H1 (cell line): ENCODE measurements around the gene HP1BP3. TPM values are rescaled to one million over a fixed set of nuclear protein-coding genes. Genes with fewer than 3 reads are reported as not detected.

ENCODE experiments used
- CTCF ChIA-PET: fragments of 300-600 bp; sonication (Branson Sonifier 250); formaldehyde crosslinking; loops from one replicate; lab custom pipeline; 2021; ENCODE audit not compliant: partially characterized antibody; lab: Charles Lee
- POLR2A ChIA-PET: fragments of 300-600 bp; sonication (Branson Sonifier 250); formaldehyde crosslinking; loops from one replicate; lab custom pipeline; 2021; ENCODE audit warnings: inconsistent platforms; ENCODE audit not compliant: partially characterized antibody; lab: Charles Lee
- DNase-seq, 2 experiments: peaks; one replicate each; pipeline versions ENCODE4 v3.0.0 to v3.0.0-alpha.2; 2010 to 2022; ENCODE audit warnings: low spot score in 2 of 2, low read depth in 1 of 2, mixed read lengths in 1 of 2
- FAIRE-seq: peaks from 2 replicates; lab custom pipeline; 2011; peaks lifted over from hg19 to GRCh38; lab: Jason Lieb, UNC
- H2AFZ ChIP-seq: 2 replicates; pipeline ENCODE4 v1.8.1; 2012; ENCODE audit warnings: low read length, inconsistent platforms
- H2AK5ac ChIP-seq: 2 replicates; pipeline ENCODE4 v1.6.1; 2013; ENCODE audit warnings: low read depth, low read length
- H2BK120ac ChIP-seq: replicated peaks from 2 replicates; pipeline ENCODE3; 2013; ENCODE audit warnings: low read depth, low read length, inconsistent platforms
- H2BK12ac ChIP-seq: 2 replicates; pipeline ENCODE4 v1.6.1; 2013; ENCODE audit warnings: low read depth, low read length
- H2BK15ac ChIP-seq: 2 replicates; pipeline ENCODE4 v1.6.1; 2013; ENCODE audit warnings: low read length
- H2BK20ac ChIP-seq: 2 replicates; pipeline ENCODE4 v1.6.1; 2013; ENCODE audit warnings: low read length
- H2BK5ac ChIP-seq: 2 replicates; pipeline ENCODE4 v1.6.1; 2013; ENCODE audit warnings: low read depth, low read length
- H3K14ac ChIP-seq: 2 replicates; pipeline ENCODE4 v1.6.1; 2013; ENCODE audit warnings: inconsistent platforms; ENCODE audit not compliant: insufficient read length
- H3K18ac ChIP-seq: 2 replicates; pipeline ENCODE4 v1.6.1; 2013; ENCODE audit warnings: low read length; ENCODE audit errors: extremely low read depth
- H3K23ac ChIP-seq: 2 replicates; pipeline ENCODE4 v1.6.1; 2013; ENCODE audit warnings: inconsistent platforms; ENCODE audit not compliant: insufficient read length
- H3K23me2 ChIP-seq: 2 replicates; pipeline ENCODE4 v1.6.1; 2013; ENCODE audit warnings: low read depth, low read length
- H3K27ac ChIP-seq: 2 replicates; pipeline ENCODE4 v1.6.1; 2011; ENCODE audit warnings: low read depth, low read length, inconsistent platforms
- H3K27me3 ChIP-seq, 4 experiments: replicated peaks in 1 of 4; 1 replicate in 1 of 4; 2 replicates in 3 of 4; pipeline versions ENCODE4 v1.6.1 to v1.8.1; 2011 to 2013; ENCODE audit warnings: low read length in 3 of 4, mild to moderate bottlenecking in 3 of 4, inconsistent platforms in 2 of 4, mixed read lengths in 2 of 4, moderate library complexity in 1 of 4; ENCODE audit not compliant: control insufficient read depth in 3 of 4, insufficient read depth in 3 of 4; ENCODE audit errors: extremely low read depth in 1 of 4
- H3K36me3 ChIP-seq, 4 experiments: 2 replicates each; pipeline versions ENCODE4 v1.6.1 to v1.8.1; 2011 to 2013; ENCODE audit warnings: mild to moderate bottlenecking in 4 of 4, low read length in 3 of 4, moderate library complexity in 2 of 4, control low read depth in 1 of 4, inconsistent platforms in 1 of 4; ENCODE audit not compliant: insufficient read depth in 4 of 4, control insufficient read depth in 2 of 4
- H3K4ac ChIP-seq: replicated peaks from 2 replicates; pipeline ENCODE3; 2013; ENCODE audit warnings: low read length, low read depth, mixed read lengths, inconsistent platforms; ENCODE audit not compliant: insufficient read length
- H3K4me1 ChIP-seq, 4 experiments: replicated peaks in 1 of 4; 1 replicate in 1 of 4; 2 replicates in 3 of 4; pipeline versions ENCODE4 v1.6.1 to v1.8.1; 2011 to 2013; ENCODE audit warnings: low read length in 3 of 4, inconsistent platforms in 2 of 4, mixed read lengths in 1 of 4; ENCODE audit not compliant: insufficient read depth in 4 of 4, control insufficient read depth in 3 of 4
- H3K4me2 ChIP-seq, 2 experiments: 2 replicates each; pipeline versions ENCODE4 v1.6.1 to v1.8.1; 2011 to 2013; ENCODE audit warnings: low read depth in 2 of 2, low read length in 2 of 2, control low read depth in 1 of 2, inconsistent platforms in 1 of 2, mild to moderate bottlenecking in 1 of 2; ENCODE audit not compliant: insufficient read depth in 1 of 2
- H3K4me3 ChIP-seq, 4 experiments: fragments of 200-600, 300-600 bp in 1 of 4; sonication (generic), shearing (Covaris generic), sonication (Bioruptor Twin) in 1 of 4; 2 replicates each; pipeline versions ENCODE4 v1.5.1 to v1.8.1; 2011 to 2016; ENCODE audit warnings: low read length in 4 of 4, low read depth in 3 of 4, control low read depth in 2 of 4, inconsistent platforms in 2 of 4, mild to moderate bottlenecking in 2 of 4, mixed read lengths in 1 of 4, moderate library complexity in 1 of 4; ENCODE audit not compliant: insufficient read depth in 2 of 4; ENCODE audit errors: extremely low read depth in 1 of 4
- H3K56ac ChIP-seq: replicated peaks from 2 replicates; pipeline ENCODE3; 2013; ENCODE audit warnings: low read depth, mild to moderate bottlenecking, mixed read lengths, low read length, inconsistent platforms; ENCODE audit not compliant: insufficient read length
- H3K79me1 ChIP-seq: 2 replicates; pipeline ENCODE4 v1.6.1; 2013; ENCODE audit warnings: low read depth, low read length, control low read depth
- H3K79me2 ChIP-seq, 2 experiments: 2 replicates each; pipeline versions ENCODE4 v1.6.1 to v1.8.1; 2012 to 2013; ENCODE audit warnings: low read length in 2 of 2, mild to moderate bottlenecking in 2 of 2, inconsistent platforms in 1 of 2; ENCODE audit not compliant: insufficient read depth in 2 of 2, control insufficient read depth in 1 of 2
- H3K9ac ChIP-seq, 4 experiments: replicated peaks in 1 of 4; 1 replicate in 1 of 4; 2 replicates in 3 of 4; pipeline versions ENCODE4 v1.6.1 to v1.8.1; 2011 to 2013; ENCODE audit warnings: low read depth in 3 of 4, low read length in 3 of 4, control low read depth in 2 of 4, mild to moderate bottlenecking in 2 of 4, moderate library complexity in 2 of 4, inconsistent platforms in 1 of 4; ENCODE audit errors: extremely low read depth in 1 of 4
- H3K9me3 ChIP-seq, 2 experiments: 2 replicates each; pipeline versions ENCODE4 v1.6.1 to v1.8.1; 2012 to 2013; ENCODE audit warnings: mild to moderate bottlenecking in 2 of 2, moderate library complexity in 2 of 2, control low read depth in 1 of 2, inconsistent platforms in 1 of 2, low read depth in 1 of 2, low read length in 1 of 2, mixed read lengths in 1 of 2; ENCODE audit not compliant: insufficient read depth in 2 of 2
- H4K20me1 ChIP-seq, 2 experiments: replicated peaks in 1 of 2; 2 replicates each; pipeline versions ENCODE3 to v1.8.1; 2011 to 2013; ENCODE audit warnings: inconsistent platforms in 2 of 2, low read length in 2 of 2, mild to moderate bottlenecking in 1 of 2; ENCODE audit not compliant: insufficient read depth in 2 of 2, control insufficient read depth in 1 of 2
- H4K5ac ChIP-seq: 2 replicates; pipeline ENCODE4 v1.6.1; 2013; ENCODE audit warnings: low read length, low read depth, mixed read lengths, inconsistent platforms; ENCODE audit not compliant: insufficient read length
- H4K8ac ChIP-seq: 2 replicates; pipeline ENCODE4 v1.8.0; 2013; ENCODE audit warnings: mild to moderate bottlenecking, moderate library complexity, low read length, inconsistent platforms; ENCODE audit not compliant: insufficient read depth; ENCODE audit errors: extremely low read depth
- H4K91ac ChIP-seq: replicated peaks from 2 replicates; pipeline ENCODE3; 2013; ENCODE audit warnings: low read length, mixed read lengths, inconsistent platforms; ENCODE audit not compliant: insufficient read length
- CHD1 ChIP-seq: IDR thresholded peaks from 2 replicates; pipeline ENCODE4 v1.6.1; 2012; ENCODE audit warnings: low read depth, low read length, improper control_type of control experiment
- KDM1A ChIP-seq: fragments of 200-600, 300-600 bp; sonication (generic); IDR thresholded peaks from 2 replicates; pipeline ENCODE4 v1.7.1; 2016; ENCODE audit warnings: mild to moderate bottlenecking, low read length, borderline replicate concordance
- WGBS, 2 experiments: shearing (Covaris generic) in 1 of 2; methylation state at CpG; one replicate each; pipeline versions ENCODE4 v1.1.6 to v1.1.7; 2013 to 2015; ENCODE audit warnings: low lambda C conversion rate in 2 of 2, mixed read lengths in 2 of 2, inconsistent platforms in 1 of 2, low coverage in 1 of 2, missing lambda C conversion rate in 1 of 2; ENCODE audit not compliant: insufficient replicate concordance in 2 of 2, insufficient coverage in 1 of 2, insufficient read length in 1 of 2; ENCODE audit errors: extremely low coverage in 1 of 2, missing lambda C conversion rate in 1 of 2; 5-methylcytosine and 5-hydroxymethylcytosine counted together
- polyA plus RNA-seq, 7 experiments: library from polyadenylated mRNA; depleted of rRNA in 3 of 7; stranded (reverse) in 5 of 7; unstranded in 2 of 7; fragments of >200 nt in 5 of 7; fragments of 200-250 nt in 2 of 7; gene quantifications; 1 replicate in 5 of 7; 2 replicates in 1 of 7; 4 replicates in 1 of 7; pipeline versions ENCODE4 v1.2.1 to v1.2.3, GENCODE V29; 2011 to 2013; ENCODE audit warnings: missing spikeins in 2 of 7, mixed read lengths in 2 of 7
- total RNA-seq: library from RNA; stranded (reverse); fragmentation: NEBNext Ultra II Directional; extraction: Animal tissue kit (Norgen Biotek cat#: 25700); gene quantifications from 2 replicates; pipeline ENCODE4 v1.2.1, GENCODE V29; 2021

Gene HP1BP3
- total and polyA plus RNA-seq, 2 of the 8 experiments (the other 6 are each of a cell fraction or from before 2014, with no cell fraction given): 47.4 to 125 TPM

DNA sequence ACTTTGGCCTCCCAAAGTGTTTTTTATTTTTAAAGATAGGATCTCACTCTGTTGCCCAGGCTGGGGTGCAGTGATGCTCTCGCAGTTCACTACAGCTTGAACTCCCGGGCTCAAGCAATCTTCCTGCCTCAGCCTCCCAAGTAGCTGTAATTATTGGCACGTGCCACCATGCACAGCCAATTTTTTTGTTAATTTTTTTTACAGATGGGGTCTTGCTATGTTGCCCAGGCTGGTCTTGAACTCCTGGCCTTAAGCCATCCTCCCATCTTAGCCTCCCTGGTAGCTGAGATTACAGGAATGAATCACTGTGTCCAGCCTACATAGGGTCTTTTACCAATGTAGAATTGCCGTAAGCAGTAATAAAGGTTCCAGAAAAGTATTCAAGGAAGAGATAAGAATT, 49.1 kb upstream of the HP1BP3 start:
- H2BK20ac ChIP-seq: no peak overlapping the region
- H3K27ac ChIP-seq: no peak overlapping the region
- no peak for FAIRE-seq
- H2AK5ac ChIP-seq: no peak overlapping the region
- 99% methylated on average over 4 of the region's 4 CpGs; no CpG with 5 or more reads in 1 of the 2 experiments for WGBS, 2 experiments
- POLR2A ChIA-PET: interaction anchor here (1.3 kb wide), 1 partner anchor 49 kb away, joined by 3 read pairs; the partner anchor contains the start of gene HP1BP3
- no peak overlapping the region for H3K18ac ChIP-seq
- no peak for DNase-seq
- no peak overlapping the region for H2BK12ac ChIP-seq
- no peaks in the 10 kb centered on the region for H3K79me2 ChIP-seq
- no peaks in the 10 kb centered on the region for H4K20me1 ChIP-seq
- H3K4me1 ChIP-seq: no peaks in the 10 kb centered on the region
- H3K9me3 ChIP-seq: no peaks in the 10 kb centered on the region
- H2AFZ ChIP-seq: no peak overlapping the region
- H3K56ac ChIP-seq: no peak overlapping the region
- H3K4me2 ChIP-seq: no peak overlapping the region
- no peak overlapping the region for H3K23ac ChIP-seq
- H4K91ac ChIP-seq: no peak overlapping the region
- no peak overlapping the region for H4K5ac ChIP-seq
- no peak overlapping the region for H4K8ac ChIP-seq
- H3K27me3 ChIP-seq: no peaks in the 10 kb centered on the region
- no peak for TF ChIP-seq CHD1
- peak; percentile 15; the same call in 1 of the 2 replicates for TF ChIP-seq KDM1A
- no peak overlapping the region for H2BK5ac ChIP-seq
- no peak overlapping the region for H2BK120ac ChIP-seq
- H3K14ac ChIP-seq: no peak overlapping the region
- no peak overlapping the region for H3K4me3 ChIP-seq
- no peak overlapping the region for H2BK15ac ChIP-seq
- CTCF ChIA-PET: no interaction called here
- no peaks in the 10 kb centered on the region for H3K23me2 ChIP-seq
- H3K9ac ChIP-seq: no peak overlapping the region
- no peak overlapping the region for H3K4ac ChIP-seq
- no peaks in the 10 kb centered on the region for H3K79me1 ChIP-seq
- peaks cover 0 to 12% (median 0%) of the 10 kb centered on the region in 4 experiments; a peak in 1 of 8 replicates for H3K36me3 ChIP-seq
